Upper lobe of left lung (tissue), 4 donors: ENCODE results near the gene DGKI.

Experiments
- EP300 ChIP-seq, 4 donors: sonication (generic); formaldehyde crosslinking; IDR thresholded peaks; one replicate each; pipeline ENCODE4 v1.5.1; 2017; ENCODE audit warnings: antibody characterized with exemption in 4 of 4, control low read depth in 2 of 4
- POLR2A ChIP-seq, 4 donors: fragments of 450-650 bp; IDR thresholded peaks; one replicate each; pipeline ENCODE4 v1.5.1; 2016 to 2017; ENCODE audit warnings: antibody characterized with exemption in 4 of 4, mild to moderate bottlenecking in 2 of 4
- POLR2AphosphoS5 ChIP-seq, 2 donors: sonication (generic); formaldehyde crosslinking; IDR thresholded peaks; one replicate each; pipeline ENCODE4 v1.5.1; 2017; ENCODE audit warnings: antibody characterized with exemption in 2 of 2
- TF ChIP-seq, protein P1 (sequence below), 6 experiments: fragments of 450-650 bp in 4 of 6; fragments of 200-600 bp in 2 of 6; sonication (generic) in 2 of 6; IDR thresholded peaks; one replicate each; pipeline ENCODE4 v1.5.1; 2016 to 2019; ENCODE audit warnings: antibody characterized with exemption in 6 of 6

- TF ChIP-seq, protein P1, sequence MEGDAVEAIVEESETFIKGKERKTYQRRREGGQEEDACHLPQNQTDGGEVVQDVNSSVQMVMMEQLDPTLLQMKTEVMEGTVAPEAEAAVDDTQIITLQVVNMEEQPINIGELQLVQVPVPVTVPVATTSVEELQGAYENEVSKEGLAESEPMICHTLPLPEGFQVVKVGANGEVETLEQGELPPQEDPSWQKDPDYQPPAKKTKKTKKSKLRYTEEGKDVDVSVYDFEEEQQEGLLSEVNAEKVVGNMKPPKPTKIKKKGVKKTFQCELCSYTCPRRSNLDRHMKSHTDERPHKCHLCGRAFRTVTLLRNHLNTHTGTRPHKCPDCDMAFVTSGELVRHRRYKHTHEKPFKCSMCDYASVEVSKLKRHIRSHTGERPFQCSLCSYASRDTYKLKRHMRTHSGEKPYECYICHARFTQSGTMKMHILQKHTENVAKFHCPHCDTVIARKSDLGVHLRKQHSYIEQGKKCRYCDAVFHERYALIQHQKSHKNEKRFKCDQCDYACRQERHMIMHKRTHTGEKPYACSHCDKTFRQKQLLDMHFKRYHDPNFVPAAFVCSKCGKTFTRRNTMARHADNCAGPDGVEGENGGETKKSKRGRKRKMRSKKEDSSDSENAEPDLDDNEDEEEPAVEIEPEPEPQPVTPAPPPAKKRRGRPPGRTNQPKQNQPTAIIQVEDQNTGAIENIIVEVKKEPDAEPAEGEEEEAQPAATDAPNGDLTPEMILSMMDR (IDR thresholded peaks at IDR 0.05) = no peak
- TF ChIP-seq POLR2A (IDR thresholded peaks at IDR 0.05) = no peak
- no peak for TF ChIP-seq EP300 (IDR thresholded peaks at IDR 0.05)
- no peak for TF ChIP-seq POLR2AphosphoS5 (IDR thresholded peaks at IDR 0.05)
Observed at GRCh38 chr7:137762334-137762733, 84.4 kb downstream of the DGKI start.
